IPS-20b (cell line): Measurements from ENCODE around the gene LPP.
"Not testable (repeated sequence)": the region's sequence is repeated elsewhere in the genome, so short reads cannot be mapped to it uniquely, and the experiment has no call there.

ENCODE experiments used
- H3K27ac ChIP-seq: one replicate; pipeline ENCODE4 v1.5.1; 2013; ENCODE audit warnings: low read length
- H3K27me3 ChIP-seq: 2 replicates; pipeline ENCODE4 v1.6.1; 2013; ENCODE audit warnings: mild to moderate bottlenecking, low read length, inconsistent platforms; ENCODE audit not compliant: insufficient read depth
- H3K36me3 ChIP-seq: 2 replicates; pipeline ENCODE4 v1.6.1; 2013; ENCODE audit warnings: low read depth, mild to moderate bottlenecking, inconsistent platforms, low read length, moderate library complexity; ENCODE audit not compliant: insufficient read depth
- H3K4me1 ChIP-seq: 2 replicates; pipeline ENCODE4 v1.6.1; 2013; ENCODE audit warnings: mild to moderate bottlenecking, control low read depth, inconsistent platforms, low read length, moderate library complexity; ENCODE audit not compliant: insufficient read depth
- H3K4me3 ChIP-seq: 2 replicates; pipeline ENCODE4 v1.5.1; 2013; ENCODE audit warnings: mild to moderate bottlenecking, low read length, inconsistent platforms
- H3K9ac ChIP-seq: 2 replicates; pipeline ENCODE4 v1.6.1; 2013; ENCODE audit warnings: low read depth, mild to moderate bottlenecking, inconsistent platforms, low read length, moderate library complexity
- H3K9me3 ChIP-seq: 2 replicates; pipeline ENCODE4 v1.6.1; 2013; ENCODE audit warnings: mild to moderate bottlenecking, low read depth, low read length, inconsistent platforms; ENCODE audit not compliant: insufficient read depth

The LPP gene

GRCh38 chr3:188124184-188124583, 29.8 kb upstream of the LPP start:
- peaks cover 17% of the 10 kb centered on the region for H3K4me1 ChIP-seq
- no peak overlapping the region for H3K4me3 ChIP-seq
- no peak overlapping the region for H3K9ac ChIP-seq
- no peak overlapping the region for H3K27ac ChIP-seq
- no peaks in the 10 kb centered on the region for H3K27me3 ChIP-seq
- H3K36me3 ChIP-seq = no peaks in the 10 kb centered on the region
- no peaks in the 10 kb centered on the region for H3K9me3 ChIP-seq

- Histone ChIP-seq H3K27ac (no peak overlapping the region), H3K27me3 (no peaks in the 10 kb centered on the region), H3K4me3 (no peak overlapping the region), H3K9ac (no peak overlapping the region), H3K4me1 (peaks cover 10% of the 10 kb centered on the region; the same call in 1 of the 2 replicates), H3K9me3 (no peaks in the 10 kb centered on the region), H3K36me3 (no peaks in the 10 kb centered on the region)
These were observed 28.9 kb upstream of the LPP start for GRCh38 chr3:188125076-188125475.

- Histone ChIP-seq H3K9me3 (no peaks in the 10 kb centered on the region), H3K27me3 (no peaks in the 10 kb centered on the region), H3K4me1 (no peaks in the 10 kb centered on the region; the same call in 1 of the 2 replicates), H3K27ac (no peak overlapping the region), H3K36me3 (no peaks in the 10 kb centered on the region), H3K9ac (no peak overlapping the region), H3K4me3 (no peak overlapping the region)
These were observed 27.7 kb upstream of the LPP start for GRCh38 chr3:188126276-188126675.

- Histone ChIP-seq H3K36me3 (no peaks in the 10 kb centered on the region), H3K27me3 (no peaks in the 10 kb centered on the region), H3K27ac (no peak overlapping the region), H3K9me3 (no peaks in the 10 kb centered on the region), H3K4me1 (no peaks in the 10 kb centered on the region; the same call in 1 of the 2 replicates), H3K4me3 (no peak overlapping the region), H3K9ac (no peak overlapping the region)
These were observed 27.0 kb upstream of the LPP start for GRCh38 chr3:188126934-188127333.

- no peak overlapping the region for H3K27ac ChIP-seq
- H3K27me3 ChIP-seq = no peaks in the 10 kb centered on the region
- H3K4me3 ChIP-seq = no peak overlapping the region
- no peaks in the 10 kb centered on the region; the same call in 1 of the 2 replicates for H3K4me1 ChIP-seq
- no peaks in the 10 kb centered on the region for H3K9me3 ChIP-seq
- no peak overlapping the region for H3K9ac ChIP-seq
- no peaks in the 10 kb centered on the region for H3K36me3 ChIP-seq
These were observed 25.1 kb upstream of the LPP start for GRCh38 chr3:188128905-188129304.

GRCh38 chr3:188131023-188131422, 22.9 kb upstream of the LPP start:
- H3K9me3 ChIP-seq, H3K27ac ChIP-seq, H3K4me3 ChIP-seq, H3K36me3 ChIP-seq, H3K9ac ChIP-seq, H3K27me3 ChIP-seq, H3K4me1 ChIP-seq: not testable (repeated sequence)

- Histone ChIP-seq H3K27ac (no peak overlapping the region), H3K4me3 (no peak overlapping the region), H3K9ac (no peak overlapping the region), H3K4me1 (no peaks in the 10 kb centered on the region), H3K9me3 (no peaks in the 10 kb centered on the region), H3K27me3 (no peaks in the 10 kb centered on the region), H3K36me3 (no peaks in the 10 kb centered on the region)
These were observed 20.7 kb upstream of the LPP start for GRCh38 chr3:188133219-188133618.

GRCh38 chr3:188133646-188134045, 20.3 kb upstream of the LPP start:
- H3K36me3 ChIP-seq = no peaks in the 10 kb centered on the region
- H3K4me3 ChIP-seq = no peak overlapping the region
- H3K27ac ChIP-seq = no peak overlapping the region
- no peak overlapping the region for H3K9ac ChIP-seq
- H3K9me3 ChIP-seq = no peaks in the 10 kb centered on the region
- no peaks in the 10 kb centered on the region for H3K4me1 ChIP-seq
- H3K27me3 ChIP-seq = no peaks in the 10 kb centered on the region

GRCh38 chr3:188134079-188134478, 19.9 kb upstream of the LPP start:
- no peaks in the 10 kb centered on the region for H3K36me3 ChIP-seq
- no peaks in the 10 kb centered on the region for H3K27me3 ChIP-seq
- no peaks in the 10 kb centered on the region for H3K9me3 ChIP-seq
- H3K4me1 ChIP-seq = no peaks in the 10 kb centered on the region
- no peak overlapping the region for H3K27ac ChIP-seq
- no peak overlapping the region for H3K4me3 ChIP-seq
- H3K9ac ChIP-seq = no peak overlapping the region

- H3K27ac ChIP-seq = no peak overlapping the region
- no peak overlapping the region for H3K4me3 ChIP-seq
- H3K36me3 ChIP-seq = no peaks in the 10 kb centered on the region
- no peaks in the 10 kb centered on the region for H3K9me3 ChIP-seq
- no peak overlapping the region for H3K9ac ChIP-seq
- no peaks in the 10 kb centered on the region for H3K4me1 ChIP-seq
- no peaks in the 10 kb centered on the region for H3K27me3 ChIP-seq
These were observed 19.1 kb upstream of the LPP start for GRCh38 chr3:188134856-188135255.

- Histone ChIP-seq H3K27me3 (no peaks in the 10 kb centered on the region), H3K9ac (no peak overlapping the region), H3K36me3 (no peaks in the 10 kb centered on the region)
These were observed 18.7 kb upstream of the LPP start for GRCh38 chr3:188135271-188135670.

GRCh38 chr3:188137051-188137450, 16.9 kb upstream of the LPP start:
- Histone ChIP-seq H3K4me3 (no peak overlapping the region), H3K9me3 (no peaks in the 10 kb centered on the region), H3K27ac (no peak overlapping the region), H3K4me1 (no peaks in the 10 kb centered on the region), H3K36me3 (no peaks in the 10 kb centered on the region), H3K9ac (no peak overlapping the region), H3K27me3 (no peaks in the 10 kb centered on the region)

More at GRCh38 chr3:188135271-188135670, 18.7 kb upstream of the LPP start:
- H3K4me1 ChIP-seq = no peaks in the 10 kb centered on the region
- H3K4me3 ChIP-seq = no peak overlapping the region
- no peaks in the 10 kb centered on the region for H3K9me3 ChIP-seq
- no peak overlapping the region for H3K27ac ChIP-seq

GRCh38 chr3:188139466-188139865, 14.5 kb upstream of the LPP start:
- Histone ChIP-seq H3K9me3 (no peaks in the 10 kb centered on the region), H3K27me3 (no peaks in the 10 kb centered on the region), H3K36me3 (no peaks in the 10 kb centered on the region), H3K9ac (no peak overlapping the region), H3K27ac (no peak overlapping the region), H3K4me3 (no peak overlapping the region), H3K4me1 (no peaks in the 10 kb centered on the region)
